PFSK-1 (cell line): Measurements from ENCODE around the gene FOXK2.

ENCODE experiments used
- FOXP2 ChIP-seq: optimal IDR thresholded peaks from 2 replicates; pipeline ENCODE3; 2011; ENCODE audit warnings: borderline replicate concordance, control low read depth, inconsistent platforms; ENCODE audit not compliant: insufficient read depth; ENCODE audit errors: extremely low read length, extremely low read depth
- POLR2AphosphoS5 ChIP-seq: IDR thresholded peaks from 2 replicates; pipeline ENCODE4 v1.6.1; 2012; ENCODE audit warnings: low read depth, mild to moderate bottlenecking, control low read depth, low read length, moderate library complexity
- REST ChIP-seq, 2 experiments: IDR thresholded peaks; 2 replicates each; pipeline versions ENCODE4 v1.6.1 to v1.8.0; 2011 to 2012; ENCODE audit warnings: low read depth in 2 of 2, low read length in 2 of 2, control low read depth in 1 of 2, inconsistent platforms in 1 of 2, mild to moderate bottlenecking in 1 of 2, moderate library complexity in 1 of 2; ENCODE audit not compliant: insufficient read depth in 1 of 2
- SIN3A ChIP-seq: IDR thresholded peaks from 2 replicates; pipeline ENCODE4 v1.6.1; 2012; ENCODE audit warnings: mild to moderate bottlenecking, low read length, moderate library complexity, borderline replicate concordance; ENCODE audit not compliant: insufficient read depth
- TAF1 ChIP-seq: IDR thresholded peaks from 2 replicates; pipeline ENCODE4 v1.6.1; 2012; ENCODE audit warnings: low read length, control low read depth, borderline replicate concordance; ENCODE audit not compliant: insufficient read depth

Gene FOXK2

GRCh38 chr17:82570277-82570676, 50.7 kb downstream of the FOXK2 start:
- TF ChIP-seq SIN3A (no peak), POLR2AphosphoS5 (no peak), FOXP2 (no peak), TAF1 (no peak), REST (IDR thresholded peaks at IDR 0.05; ENCODE audit: insufficient read depth in 1 of 2, low read depth in 2 of 2, low read length in 2 of 2) (no peak)

- TF ChIP-seq REST (IDR thresholded peaks at IDR 0.05; ENCODE audit: insufficient read depth in 1 of 2, low read depth in 2 of 2, low read length in 2 of 2) (no peak), SIN3A (no peak), POLR2AphosphoS5 (no peak), TAF1 (no peak), FOXP2 (no peak)
Observed at GRCh38 chr17:82571855-82572254, 52.3 kb downstream of the FOXK2 start.

GRCh38 chr17:82574041-82574440, 54.5 kb downstream of the FOXK2 start:
- TF ChIP-seq POLR2AphosphoS5: no peak
- TF ChIP-seq SIN3A: no peak
- no peak for TF ChIP-seq REST (IDR thresholded peaks at IDR 0.05; ENCODE audit: insufficient read depth in 1 of 2, low read depth in 2 of 2, low read length in 2 of 2)
- TF ChIP-seq FOXP2: no peak

GRCh38 chr17:82577300-82577699, 57.8 kb downstream of the FOXK2 start:
- no peak for TF ChIP-seq FOXP2
- no peak for TF ChIP-seq REST (IDR thresholded peaks at IDR 0.05; ENCODE audit: insufficient read depth in 1 of 2, low read depth in 2 of 2, low read length in 2 of 2)
- TF ChIP-seq TAF1: no peak
- no peak for TF ChIP-seq SIN3A
- TF ChIP-seq POLR2AphosphoS5: no peak

- TF ChIP-seq FOXP2 (no peak), TAF1 (no peak), POLR2AphosphoS5 (no peak), REST (IDR thresholded peaks at IDR 0.05; ENCODE audit: insufficient read depth in 1 of 2, low read depth in 2 of 2, low read length in 2 of 2) (no peak), SIN3A (no peak)
Observed at GRCh38 chr17:82582213-82582612, 62.7 kb downstream of the FOXK2 start.
